Ovary (tissue), 3 donors: ENCODE data around the gene TMEM9.

Experiments used
- EP300 ChIP-seq: sonication (generic); formaldehyde crosslinking; IDR thresholded peaks from one replicate; pipeline ENCODE4 v1.6.1; 2017; ENCODE audit warnings: antibody characterized with exemption
- POLR2A ChIP-seq: fragments of 450-650 bp; IDR thresholded peaks from one replicate; pipeline ENCODE4 v1.6.1; 2017; ENCODE audit warnings: antibody characterized with exemption, mild to moderate bottlenecking, moderate library complexity
- TF ChIP-seq, protein P1 (sequence below), 3 donors: fragments of 450-650 bp in 2 of 3; fragments of 200-600 bp in 1 of 3; IDR thresholded peaks; one replicate each; pipeline versions ENCODE4 v1.5.1 to v1.8.0; 2016 to 2022; ENCODE audit warnings: antibody characterized with exemption in 3 of 3, mild to moderate bottlenecking in 1 of 3
- donor health status: DM: no; HTN: no; CAD: no.

DNA sequence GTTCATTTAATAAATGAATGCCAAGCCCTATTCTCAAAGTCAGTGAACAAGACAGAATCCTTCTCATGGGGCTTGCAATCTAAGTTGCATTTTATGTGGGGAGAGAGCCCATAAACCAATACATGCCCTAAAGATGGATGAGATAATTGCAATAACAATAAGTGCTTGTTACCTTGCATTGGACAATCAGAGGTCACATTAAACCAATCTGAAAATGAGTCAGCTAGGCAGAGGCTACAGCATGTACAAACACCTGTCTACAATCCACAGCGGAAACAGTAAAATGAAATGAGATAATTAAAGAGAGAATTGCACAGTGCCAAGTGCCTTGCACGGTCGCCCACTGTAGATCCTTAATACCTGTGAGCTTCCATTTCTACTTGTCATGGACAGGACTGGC is 28.9 kb upstream of the TMEM9 start:
- TF ChIP-seq, protein P1, sequence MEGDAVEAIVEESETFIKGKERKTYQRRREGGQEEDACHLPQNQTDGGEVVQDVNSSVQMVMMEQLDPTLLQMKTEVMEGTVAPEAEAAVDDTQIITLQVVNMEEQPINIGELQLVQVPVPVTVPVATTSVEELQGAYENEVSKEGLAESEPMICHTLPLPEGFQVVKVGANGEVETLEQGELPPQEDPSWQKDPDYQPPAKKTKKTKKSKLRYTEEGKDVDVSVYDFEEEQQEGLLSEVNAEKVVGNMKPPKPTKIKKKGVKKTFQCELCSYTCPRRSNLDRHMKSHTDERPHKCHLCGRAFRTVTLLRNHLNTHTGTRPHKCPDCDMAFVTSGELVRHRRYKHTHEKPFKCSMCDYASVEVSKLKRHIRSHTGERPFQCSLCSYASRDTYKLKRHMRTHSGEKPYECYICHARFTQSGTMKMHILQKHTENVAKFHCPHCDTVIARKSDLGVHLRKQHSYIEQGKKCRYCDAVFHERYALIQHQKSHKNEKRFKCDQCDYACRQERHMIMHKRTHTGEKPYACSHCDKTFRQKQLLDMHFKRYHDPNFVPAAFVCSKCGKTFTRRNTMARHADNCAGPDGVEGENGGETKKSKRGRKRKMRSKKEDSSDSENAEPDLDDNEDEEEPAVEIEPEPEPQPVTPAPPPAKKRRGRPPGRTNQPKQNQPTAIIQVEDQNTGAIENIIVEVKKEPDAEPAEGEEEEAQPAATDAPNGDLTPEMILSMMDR (IDR thresholded peaks at IDR 0.05), result no peak
- TF ChIP-seq EP300 (no peak), POLR2A (no peak)
